HG03097 (cell line): Measurements from ENCODE around the gene KCNE5.
"Not testable (repeated sequence)": the region's sequence is repeated elsewhere in the genome, so short reads cannot be mapped to it uniquely, and the experiment has no call there.

ENCODE experiments used
- ATAC-seq: cut with Tn5 transposase; IDR thresholded peaks from one replicate; pipeline ENCODE4 v1.9.1; 2021; ENCODE audit not compliant: unreplicated experiment, low FRiP score

Gene KCNE5

GRCh38 chrX:109619771-109620170 is 5.2 kb downstream of the KCNE5 start:
- no peak for ATAC-seq

- ATAC-seq, result no peak
These were observed 10.0 kb downstream of the KCNE5 start for GRCh38 chrX:109614951-109615350.

- ATAC-seq, result no peak
These were observed 23.5 kb downstream of the KCNE5 start for GRCh38 chrX:109601486-109601885.

- ATAC-seq, result no peak
These were observed 24.7 kb downstream of the KCNE5 start for GRCh38 chrX:109600237-109600651.

GRCh38 chrX:109596015-109596414 is 29.0 kb downstream of the KCNE5 start:
- no peak for ATAC-seq

- ATAC-seq, result no peak
These were observed 34.8 kb downstream of the KCNE5 start for GRCh38 chrX:109590176-109590575.

- ATAC-seq, result no peak
These were observed 39.5 kb downstream of the KCNE5 start for GRCh38 chrX:109585488-109585887.

GRCh38 chrX:109578916-109579315 is 46.1 kb downstream of the KCNE5 start:
- ATAC-seq, result no peak

- ATAC-seq, result no peak
These were observed 47.9 kb downstream of the KCNE5 start for GRCh38 chrX:109577055-109577454.

GRCh38 chrX:109576083-109576482 is 48.9 kb downstream of the KCNE5 start:
- not testable (repeated sequence) for ATAC-seq
